ENCODE measurements around the gene IL16. TPM values are rescaled to one million over a fixed set of nuclear protein-coding genes. Genes with fewer than 3 reads are reported as not detected.

IL16 gene
- total and polyA plus RNA-seq, 9 of the 15 experiments (the other 6 are each of a cell fraction or from before 2014, with no cell fraction given), result 1.4 to 18.8 (median 10.6) TPM

DNA sequence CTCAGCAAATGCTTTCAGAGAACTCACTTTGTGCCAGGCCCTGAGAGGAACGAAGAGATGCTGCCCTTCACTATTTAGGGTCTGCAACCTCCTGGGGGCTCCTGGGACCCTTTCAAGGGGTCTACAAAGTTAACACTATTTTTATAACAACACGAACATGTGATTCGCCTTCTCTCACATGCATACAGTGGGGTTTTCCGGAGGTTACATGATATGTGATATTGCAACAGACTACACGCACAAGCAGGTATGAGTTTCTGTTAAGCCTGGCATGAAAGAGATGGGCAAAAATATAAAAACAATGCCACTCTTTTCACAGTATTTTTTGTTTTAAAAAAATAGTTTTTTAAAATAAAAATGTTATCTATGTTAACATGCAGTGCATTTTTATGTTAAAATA, 117.0 kb downstream of the IL16 start (continued):
- TF ChIP-seq ZNF695 (CRISPR knock-in tag; IDR thresholded peaks at IDR 0.05), result no peak
- TF ChIP-seq HMG20A (CRISPR knock-in tag; conservative IDR thresholded peaks at IDR 0.05), result no peak

DNA sequence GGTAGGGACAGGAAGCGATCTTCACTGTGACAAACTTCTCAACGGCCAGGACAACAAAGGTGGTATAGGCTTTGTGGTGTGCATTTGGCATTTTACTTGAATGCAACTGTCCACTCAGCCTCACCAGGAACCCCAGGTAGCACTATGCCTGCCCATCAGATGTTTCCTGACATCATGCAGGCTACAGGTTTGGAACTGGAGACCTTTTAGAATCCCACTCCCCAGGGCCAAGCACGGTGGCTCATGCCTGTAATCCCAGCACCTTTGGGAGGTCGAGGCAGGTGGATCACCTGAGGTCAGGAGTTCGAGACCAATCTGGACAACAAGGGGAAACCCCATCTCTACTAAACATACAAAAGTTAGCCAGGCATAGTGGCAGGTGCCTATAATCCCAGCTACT, 117.7 kb downstream of the IL16 start:
- H2AFZ ChIP-seq (ENCODE audit: low read depth, low read length), result no peak overlapping the region
- FAIRE-seq (no peak), DNase-seq (ENCODE audit: extremely low read depth in 1 of 4, low spot score in 3 of 4) (no peak), ATAC-seq (no peak)
- H3K4me2 ChIP-seq (ENCODE audit: insufficient read depth, low read length), result no peak overlapping the region
- 0 out of 3 replicates have a peak, but pooled peaks cover 8% of the 10 kb centered on the region for H3K36me3 ChIP-seq (ENCODE audit: control insufficient read depth, insufficient read depth, low read length)
- ChIA-PET POLR2A (no interaction called here), CTCF (ENCODE audit: low intra/inter-chr PET ratio) (no interaction called here)
- no peaks in the 10 kb centered on the region for H3K4me1 ChIP-seq (replicated peaks in 1 of 2; ENCODE audit: control insufficient read depth in 2 of 2, insufficient read depth in 2 of 2, low read length in 2 of 2)
- intact Hi-C loops (cut with micrococcal nuclease), result no loop called here
- no peak overlapping the region for H3K9ac ChIP-seq (ENCODE audit: insufficient read depth in 1 of 2, low read depth in 2 of 2, low read length in 2 of 2)
- H3K79me2 ChIP-seq (ENCODE audit: control insufficient read depth, insufficient read depth, low read length), result no peaks in the 10 kb centered on the region
- H3K27me3 ChIP-seq (ENCODE audit: control insufficient read depth in 2 of 2, insufficient read depth in 2 of 2, low read length in 2 of 2), result no peaks in the 10 kb centered on the region
- in situ Hi-C loops (cut with MboI), result no loop called here
- H3K4me3 ChIP-seq, result no peak overlapping the region
- no peak overlapping the region for H3K27ac ChIP-seq (ENCODE audit: extremely low read depth, low read depth, low read length)
- no TSS peak for BruUV-seq (replicated peaks)
- no peaks in the 10 kb centered on the region for H3K9me3 ChIP-seq (replicated peaks; ENCODE audit: control insufficient read depth, insufficient read depth, low read depth, low read length)
- no peaks in the 10 kb centered on the region for H3K9me1 ChIP-seq (ENCODE audit: control insufficient read depth, insufficient read depth, low read length)
- no peaks in the 10 kb centered on the region; the same call in 1 of the 2 replicates for H4K20me1 ChIP-seq (replicated peaks; ENCODE audit: control insufficient read depth, insufficient read depth, low read length)
- 40% methylated on average over 5 of the region's 5 CpGs for WGBS (ENCODE audit: insufficient coverage, low coverage, missing lambda C conversion rate)
- TF ChIP-seq BRD4 (IDR thresholded peaks at IDR 0.05), result no peak
- no peak for TF ChIP-seq ZFP91 (CRISPR knock-in tag; IDR thresholded peaks at IDR 0.05)
- TF ChIP-seq, protein P1, sequence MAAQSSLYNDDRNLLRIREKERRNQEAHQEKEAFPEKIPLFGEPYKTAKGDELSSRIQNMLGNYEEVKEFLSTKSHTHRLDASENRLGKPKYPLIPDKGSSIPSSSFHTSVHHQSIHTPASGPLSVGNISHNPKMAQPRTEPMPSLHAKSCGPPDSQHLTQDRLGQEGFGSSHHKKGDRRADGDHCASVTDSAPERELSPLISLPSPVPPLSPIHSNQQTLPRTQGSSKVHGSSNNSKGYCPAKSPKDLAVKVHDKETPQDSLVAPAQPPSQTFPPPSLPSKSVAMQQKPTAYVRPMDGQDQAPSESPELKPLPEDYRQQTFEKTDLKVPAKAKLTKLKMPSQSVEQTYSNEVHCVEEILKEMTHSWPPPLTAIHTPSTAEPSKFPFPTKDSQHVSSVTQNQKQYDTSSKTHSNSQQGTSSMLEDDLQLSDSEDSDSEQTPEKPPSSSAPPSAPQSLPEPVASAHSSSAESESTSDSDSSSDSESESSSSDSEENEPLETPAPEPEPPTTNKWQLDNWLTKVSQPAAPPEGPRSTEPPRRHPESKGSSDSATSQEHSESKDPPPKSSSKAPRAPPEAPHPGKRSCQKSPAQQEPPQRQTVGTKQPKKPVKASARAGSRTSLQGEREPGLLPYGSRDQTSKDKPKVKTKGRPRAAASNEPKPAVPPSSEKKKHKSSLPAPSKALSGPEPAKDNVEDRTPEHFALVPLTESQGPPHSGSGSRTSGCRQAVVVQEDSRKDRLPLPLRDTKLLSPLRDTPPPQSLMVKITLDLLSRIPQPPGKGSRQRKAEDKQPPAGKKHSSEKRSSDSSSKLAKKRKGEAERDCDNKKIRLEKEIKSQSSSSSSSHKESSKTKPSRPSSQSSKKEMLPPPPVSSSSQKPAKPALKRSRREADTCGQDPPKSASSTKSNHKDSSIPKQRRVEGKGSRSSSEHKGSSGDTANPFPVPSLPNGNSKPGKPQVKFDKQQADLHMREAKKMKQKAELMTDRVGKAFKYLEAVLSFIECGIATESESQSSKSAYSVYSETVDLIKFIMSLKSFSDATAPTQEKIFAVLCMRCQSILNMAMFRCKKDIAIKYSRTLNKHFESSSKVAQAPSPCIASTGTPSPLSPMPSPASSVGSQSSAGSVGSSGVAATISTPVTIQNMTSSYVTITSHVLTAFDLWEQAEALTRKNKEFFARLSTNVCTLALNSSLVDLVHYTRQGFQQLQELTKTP (IDR thresholded peaks at IDR 0.05; ENCODE audit: low read depth in 1 of 2, partially characterized antibody in 2 of 2), result no peak
- TF ChIP-seq STAT6 (CRISPR knock-in tag; IDR thresholded peaks at IDR 0.05), result no peak
- no peak for TF ChIP-seq POU5F1 (IDR thresholded peaks at IDR 0.05; ENCODE audit: borderline replicate concordance, low read depth, low read length, partially characterized antibody)
- TF ChIP-seq ZBTB11 (CRISPR knock-in tag; IDR thresholded peaks at IDR 0.05), result no peak
